Erythroblast (primary cell): ENCODE results near the gene LONP1.

Experiments used
- DNase-seq, 2 experiments: peaks; one replicate each; lab custom pipeline; 2025; lab: John Stamatoyannopoulos, UW
- GATA1 ChIP-seq: IDR thresholded peaks from 2 replicates; pipeline ENCODE4 v1.6.1; 2011; ENCODE audit warnings: low read depth, mild to moderate bottlenecking, control low read depth, low read length, moderate library complexity
- POLR2A ChIP-seq: IDR thresholded peaks from 2 replicates; pipeline ENCODE4 v1.6.1; 2011; ENCODE audit warnings: mild to moderate bottlenecking, low read length

LONP1 gene

DNA sequence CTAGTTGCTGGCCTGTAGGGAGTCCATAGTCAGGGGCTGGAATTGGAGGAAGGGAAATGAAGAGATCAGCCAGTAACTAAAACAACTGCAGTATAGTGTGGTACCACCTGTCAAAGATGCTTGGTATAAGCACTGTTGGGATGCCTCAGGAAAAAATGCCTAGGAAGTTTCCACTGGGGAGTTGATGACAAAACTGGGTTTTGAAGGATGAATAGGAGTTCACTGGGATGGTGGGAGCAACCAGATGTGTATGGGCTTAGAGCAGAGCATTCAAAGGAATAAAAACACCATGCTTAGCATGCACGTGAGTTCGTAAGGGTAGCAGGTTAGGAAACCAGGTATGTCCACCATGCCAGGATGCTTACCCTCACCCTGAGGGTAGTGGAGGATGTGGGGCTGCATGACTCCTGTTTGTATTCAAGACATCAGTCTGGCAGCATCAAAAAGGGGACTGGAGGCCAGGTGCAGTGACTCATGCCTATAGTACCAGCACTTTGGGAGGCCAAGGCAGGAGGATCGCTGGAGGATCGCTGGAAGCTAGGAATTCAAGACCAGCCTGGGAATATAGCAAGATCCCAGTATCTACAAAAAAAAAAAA is 7.6 kb upstream of the LONP1 start:
- TF ChIP-seq GATA1: no peak
- no peak for TF ChIP-seq POLR2A
- DNase-seq: no peak

DNA sequence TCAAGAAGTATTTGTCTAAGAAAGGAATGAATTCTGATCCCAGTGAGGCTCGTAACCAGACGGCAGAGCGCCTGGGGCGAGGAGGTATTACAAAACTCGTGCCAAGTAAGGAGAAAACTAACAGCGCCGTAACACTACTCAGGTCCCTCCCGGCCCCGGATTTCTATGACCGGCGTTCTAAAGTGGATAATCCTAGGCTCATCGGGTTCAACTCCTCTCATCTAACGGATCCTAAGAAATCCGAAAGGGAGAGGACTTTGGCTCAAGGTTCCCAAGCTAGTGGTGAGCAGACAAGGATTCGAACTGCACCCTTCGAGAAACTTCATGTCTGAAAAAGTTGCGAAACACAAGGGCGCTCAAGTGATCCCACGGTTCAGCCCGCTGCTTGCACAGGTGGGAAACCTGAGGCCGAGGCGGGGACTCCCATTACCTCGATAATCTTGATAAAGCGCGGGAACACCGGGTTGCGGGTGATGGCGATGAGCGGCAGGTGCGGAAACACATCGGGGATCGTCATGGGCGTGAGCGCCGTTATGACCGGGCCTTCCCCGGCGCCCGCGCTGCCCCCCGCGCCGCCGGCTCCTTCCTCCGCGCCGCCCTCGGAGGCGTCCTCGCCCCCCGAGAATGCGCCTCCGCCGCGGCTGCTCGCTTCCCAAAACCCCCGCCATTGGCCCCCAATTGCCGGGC is 529 bp downstream of the LONP1 start:
- DNase-seq: peak; percentile 68 to 85
- no peak for TF ChIP-seq POLR2A
- TF ChIP-seq GATA1: no peak

DNA sequence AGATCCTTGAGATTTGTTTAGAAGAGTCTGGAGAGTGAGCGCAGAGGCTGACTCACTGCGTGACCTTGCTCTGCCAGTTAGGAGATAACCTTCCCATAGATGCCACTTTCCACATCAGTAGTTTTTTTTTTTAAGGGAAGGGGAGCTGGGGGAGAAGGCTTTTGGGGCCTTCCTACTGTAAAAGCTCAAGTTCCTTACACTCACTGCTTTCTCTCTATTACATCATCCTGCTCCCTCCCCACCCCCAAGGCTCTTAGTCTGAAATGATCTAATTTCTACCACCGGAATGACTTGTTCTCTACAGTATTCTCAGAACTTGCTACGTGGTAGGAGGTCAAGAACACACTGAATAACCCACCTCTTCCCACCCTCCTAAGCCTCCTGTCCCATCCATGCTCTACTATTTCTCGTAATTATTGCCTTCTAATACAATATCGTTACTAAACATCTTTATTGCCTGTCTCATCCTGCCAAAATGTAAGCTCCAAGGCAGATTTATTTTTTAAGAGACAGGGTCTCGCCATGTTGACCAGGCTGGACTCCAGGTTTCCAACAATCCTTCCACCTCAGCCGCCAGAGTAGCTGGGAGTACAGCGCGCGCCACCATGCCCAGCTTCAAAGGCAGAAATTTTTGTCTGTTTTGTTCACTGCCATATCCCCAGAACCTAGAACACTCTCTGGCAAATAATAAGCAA is 1.2 kb downstream of the LONP1 start:
- TF ChIP-seq POLR2A (peak; percentile 92), GATA1 (no peak)
- peak; percentile 91 to 94 for DNase-seq

DNA sequence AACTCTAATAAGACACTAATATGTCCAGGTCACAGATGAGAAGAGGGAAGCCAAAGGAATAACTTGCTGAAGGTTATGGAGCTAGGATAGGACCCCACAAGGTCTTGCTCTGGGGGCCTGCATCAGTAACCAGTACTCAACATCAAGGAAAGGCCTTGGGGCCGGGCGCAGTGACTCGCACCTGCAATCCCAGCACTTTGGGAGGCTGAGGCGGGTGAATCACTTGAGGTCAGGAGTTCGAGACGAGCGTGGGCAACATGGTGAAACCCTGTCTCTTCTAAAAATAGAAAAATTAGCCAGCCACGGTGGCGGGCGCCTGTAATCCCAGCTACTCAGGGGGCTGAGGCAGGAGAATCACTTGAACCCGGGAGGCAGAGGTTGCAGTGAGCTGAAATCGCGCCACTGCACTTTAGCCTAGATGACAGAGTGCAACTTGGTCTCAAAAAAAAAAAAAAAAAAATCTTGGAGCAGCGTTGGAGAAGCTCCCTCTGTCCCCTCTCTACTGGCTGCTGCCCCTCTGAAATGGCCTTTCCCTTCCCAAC is 1.8 kb downstream of the LONP1 start:
- DNase-seq: peak in 1 of 2 experiments; percentile 78
- TF ChIP-seq POLR2A: no peak
- TF ChIP-seq GATA1: no peak

DNA sequence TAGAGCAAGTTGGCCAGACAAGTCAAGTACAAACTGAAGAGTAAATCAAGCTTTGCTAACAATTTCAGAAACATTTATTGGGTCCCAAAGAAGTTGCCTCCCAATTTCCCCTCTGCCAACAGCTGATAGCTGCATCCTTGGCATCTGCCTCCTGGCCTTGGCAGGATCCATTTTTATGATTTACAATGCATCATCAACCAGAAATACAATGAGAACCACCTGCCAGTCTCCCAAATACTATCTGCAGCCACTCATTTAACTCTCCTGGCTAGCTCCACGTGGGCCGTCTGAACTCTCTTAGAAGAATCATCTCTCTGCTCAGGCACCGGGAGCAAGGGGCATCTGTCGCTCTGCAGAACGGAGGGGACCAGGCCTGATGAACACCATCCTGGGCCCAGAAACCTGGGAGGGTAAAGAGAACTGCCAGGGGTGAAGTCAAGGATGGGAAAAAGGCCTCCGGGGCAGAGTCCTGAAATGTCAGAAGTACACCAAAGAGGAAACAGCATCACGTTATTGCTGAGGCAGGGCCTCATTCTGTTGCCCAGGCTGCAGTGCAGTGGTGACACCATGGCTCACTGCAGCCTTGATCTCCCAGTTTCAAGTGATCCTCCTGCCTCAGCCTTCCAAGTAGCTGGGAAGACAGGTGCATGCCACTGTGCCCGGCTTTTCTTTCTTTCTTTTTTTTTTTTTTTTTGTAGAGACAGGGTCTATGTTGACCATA is 2.6 kb downstream of the LONP1 start:
- TF ChIP-seq POLR2A (no peak), GATA1 (no peak)
- no peak for DNase-seq

DNA sequence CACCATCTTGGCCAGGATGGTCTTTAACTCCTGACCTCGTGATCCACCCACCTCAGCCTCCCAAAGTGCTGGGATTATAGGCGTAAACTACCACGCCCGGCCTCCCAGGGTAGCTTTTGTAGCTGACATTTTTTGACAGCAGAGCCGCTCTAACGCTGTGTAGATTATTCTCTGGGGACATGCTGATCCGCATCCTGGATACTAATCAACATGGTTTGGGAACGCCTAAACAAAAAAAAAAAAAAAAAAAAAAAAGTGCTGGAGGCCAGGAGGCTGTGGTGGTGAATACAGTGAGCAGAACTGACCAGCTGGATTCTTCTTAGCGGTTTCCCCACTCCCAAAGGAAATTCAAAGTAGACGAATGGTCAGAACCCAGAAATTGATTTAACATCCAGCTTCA is 5.1 kb downstream of the LONP1 start:
- no peak for TF ChIP-seq GATA1
- DNase-seq: no peak

DNA sequence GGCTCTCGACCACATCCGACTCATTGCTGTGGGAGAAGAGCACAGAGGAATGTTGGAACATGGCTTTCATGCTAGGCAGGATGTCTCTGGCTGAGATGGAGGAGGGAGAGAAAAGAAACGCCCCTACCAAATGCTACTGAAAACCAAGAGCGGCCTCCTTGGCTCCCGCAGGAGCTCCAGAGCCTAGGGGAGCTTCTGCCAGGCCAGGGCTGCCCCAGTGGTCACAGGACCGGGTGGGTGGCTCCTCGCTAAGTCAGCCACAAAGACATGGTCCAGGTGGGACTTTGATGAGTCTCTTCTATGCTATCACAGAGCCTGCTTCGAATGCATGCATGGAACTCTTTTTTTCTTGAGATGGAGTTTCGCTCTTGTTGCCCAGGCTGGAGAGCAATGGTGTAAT is 6.7 kb downstream of the LONP1 start:
- no peak for DNase-seq
- TF ChIP-seq GATA1 (no peak), POLR2A (no peak)

DNA sequence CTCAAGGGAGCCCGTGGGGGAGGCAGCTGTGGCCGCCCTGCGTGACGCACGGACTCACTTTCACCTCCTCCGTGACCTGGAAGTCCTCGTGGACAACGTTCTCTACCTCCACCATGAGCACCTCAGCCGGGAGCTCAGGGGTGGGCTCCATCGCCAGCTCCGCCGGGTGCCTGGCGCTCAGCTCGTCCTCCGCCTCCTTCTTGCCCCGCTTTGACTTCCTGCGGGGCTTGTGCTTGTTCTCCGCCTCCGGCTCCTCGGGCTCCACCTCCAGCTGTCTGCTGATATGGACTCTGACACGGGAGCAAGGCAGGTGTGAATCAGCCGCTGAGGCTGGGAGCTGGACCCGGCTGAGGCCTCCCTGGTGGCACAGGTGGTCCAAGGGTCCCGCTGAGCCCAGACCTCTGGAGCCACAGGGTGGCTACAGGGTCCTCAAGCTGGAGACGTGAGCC is 8.2 kb downstream of the LONP1 start:
- TF ChIP-seq POLR2A: no peak
- no peak for TF ChIP-seq GATA1
- DNase-seq: no peak

DNA sequence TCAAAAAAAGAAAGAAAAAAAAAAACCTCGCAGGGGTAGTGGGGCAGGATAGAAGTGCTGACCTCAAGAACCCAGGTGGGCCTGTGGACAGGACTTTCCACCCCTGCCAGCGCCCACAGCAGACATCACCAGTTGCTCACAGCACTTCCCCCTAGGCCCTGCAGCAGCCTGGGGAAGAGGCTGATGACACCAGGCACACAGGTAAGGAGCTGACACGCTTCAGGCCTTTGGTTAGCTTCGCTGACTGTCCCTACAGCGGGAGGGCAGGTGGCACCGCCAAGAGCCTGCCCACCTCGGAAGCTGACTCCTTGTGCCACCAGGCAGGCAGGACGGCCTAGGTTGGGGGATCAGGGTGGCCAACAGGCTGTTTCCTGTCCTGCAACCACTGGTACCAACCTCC is 8.9 kb downstream of the LONP1 start:
- TF ChIP-seq POLR2A (no peak), GATA1 (no peak)
- no peak for DNase-seq

DNA sequence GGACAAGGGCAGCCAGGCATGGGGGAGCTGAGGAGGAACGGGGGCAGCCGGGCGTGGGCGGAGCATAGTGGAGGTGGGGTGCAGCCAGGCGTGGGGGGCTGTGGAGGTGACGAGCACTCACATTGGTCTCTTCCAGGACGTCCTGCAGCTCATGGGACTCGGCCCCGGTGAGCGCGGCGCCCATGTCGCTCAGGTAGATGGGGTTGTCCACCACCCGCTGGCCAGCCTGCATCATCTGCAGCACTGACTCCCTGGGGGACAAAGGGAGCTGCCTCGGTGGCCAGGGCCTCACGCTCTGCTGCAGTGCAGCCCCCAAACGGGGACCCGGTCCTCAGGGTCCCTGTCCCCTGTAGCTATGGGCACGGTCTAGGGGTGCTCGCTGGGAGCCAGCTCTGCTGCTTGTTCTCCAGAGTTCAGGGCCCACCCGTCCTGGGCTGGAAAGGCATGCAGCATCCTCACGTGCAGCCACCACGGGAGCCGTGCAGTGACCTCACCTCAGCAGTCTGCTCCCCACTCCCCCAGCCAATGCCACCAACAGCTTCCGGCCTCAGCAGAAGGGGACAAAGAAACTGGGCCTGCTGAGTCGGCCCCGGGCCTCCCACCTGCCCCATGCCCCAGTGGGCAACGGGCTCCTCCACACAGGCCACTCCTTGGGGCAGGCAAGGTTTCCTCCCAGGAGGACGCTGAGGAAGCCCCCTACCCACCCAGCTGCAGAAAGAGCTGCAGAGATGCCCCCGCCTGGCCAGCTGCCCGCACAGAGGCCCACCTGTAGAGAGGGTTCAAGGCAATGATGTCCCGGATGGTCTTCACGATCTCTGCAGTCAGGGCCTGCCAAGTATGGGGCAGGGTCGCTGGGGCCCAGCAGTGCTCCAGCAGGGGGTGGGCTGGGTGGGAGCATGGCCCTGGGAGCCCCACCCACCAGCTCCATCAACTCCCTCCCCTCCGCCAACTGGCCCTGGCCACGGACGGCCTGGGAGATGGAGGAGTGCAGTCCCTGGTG is 12.1 kb downstream of the LONP1 start:
- DNase-seq: no peak
- TF ChIP-seq GATA1 (no peak), POLR2A (no peak)

DNA sequence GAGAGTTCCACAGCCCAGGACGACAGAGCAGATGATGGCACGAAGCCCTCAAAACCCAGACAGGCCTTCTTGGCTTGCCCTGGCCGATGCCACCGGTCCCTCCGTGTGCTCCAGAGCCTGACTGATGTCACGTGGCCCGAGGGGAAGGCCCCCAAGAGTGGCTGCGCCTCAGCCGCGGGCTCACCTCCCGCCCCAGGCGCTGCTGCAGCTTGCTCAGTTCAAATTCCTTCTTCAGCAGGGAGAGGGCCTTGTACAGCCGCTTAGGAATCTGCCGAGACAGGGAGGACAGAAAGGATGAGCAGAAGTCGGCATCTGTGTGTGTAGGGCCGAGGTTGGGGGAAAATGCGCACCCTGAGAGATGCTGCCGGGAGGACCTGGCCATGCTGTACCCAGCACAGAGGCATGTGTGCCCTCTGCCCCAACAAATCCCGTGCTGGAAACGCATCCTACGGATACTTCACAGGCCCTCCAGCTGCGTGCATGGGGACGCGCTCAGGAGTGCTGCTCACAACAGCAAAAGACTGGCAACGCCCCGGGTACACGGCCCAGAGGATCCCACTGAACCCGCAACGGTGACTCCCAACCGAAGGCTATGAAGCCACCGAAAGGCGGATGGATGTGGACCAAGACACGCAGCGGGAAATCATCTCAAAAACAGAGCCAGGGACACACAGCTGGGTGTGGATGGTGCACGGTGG is 12.9 kb downstream of the LONP1 start:
- no peak for DNase-seq
- no peak for TF ChIP-seq POLR2A
- no peak for TF ChIP-seq GATA1

DNA sequence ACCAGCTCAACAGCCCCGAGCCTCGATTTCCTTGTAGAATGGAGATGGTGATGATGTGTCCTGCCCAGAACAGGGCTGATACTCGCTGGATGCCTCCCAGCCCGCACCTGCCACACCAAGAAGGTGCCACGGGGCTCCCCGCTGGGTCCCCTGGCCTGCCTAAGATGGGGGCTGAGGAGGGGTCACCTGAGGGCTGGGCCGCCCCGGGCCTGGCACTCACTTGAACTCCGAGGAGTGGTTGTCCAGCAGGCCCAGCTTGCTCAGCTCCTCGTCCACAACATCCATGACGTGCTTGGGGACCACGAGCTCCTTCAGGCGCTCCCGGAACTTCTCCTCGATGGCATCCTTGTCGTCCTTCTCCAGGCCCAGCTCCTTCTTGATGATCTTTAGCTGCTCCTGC is 14.4 kb downstream of the LONP1 start:
- TF ChIP-seq GATA1 (no peak), POLR2A (no peak)
- no peak for DNase-seq
